Stimulated activated CD4-positive, alpha-beta T cell treated with anti-CD3 and anti-CD28 coated beads, Interleukin-2, amount 100 ng/mL, for 4 hours (primary cell): ENCODE results near the gene GORASP2.

Experiments
- DNase-seq: peaks from one replicate; pipeline ENCODE4 v3.0.0-alpha.2; 2020; ENCODE audit warnings: low read depth

The GORASP2 gene

DNA sequence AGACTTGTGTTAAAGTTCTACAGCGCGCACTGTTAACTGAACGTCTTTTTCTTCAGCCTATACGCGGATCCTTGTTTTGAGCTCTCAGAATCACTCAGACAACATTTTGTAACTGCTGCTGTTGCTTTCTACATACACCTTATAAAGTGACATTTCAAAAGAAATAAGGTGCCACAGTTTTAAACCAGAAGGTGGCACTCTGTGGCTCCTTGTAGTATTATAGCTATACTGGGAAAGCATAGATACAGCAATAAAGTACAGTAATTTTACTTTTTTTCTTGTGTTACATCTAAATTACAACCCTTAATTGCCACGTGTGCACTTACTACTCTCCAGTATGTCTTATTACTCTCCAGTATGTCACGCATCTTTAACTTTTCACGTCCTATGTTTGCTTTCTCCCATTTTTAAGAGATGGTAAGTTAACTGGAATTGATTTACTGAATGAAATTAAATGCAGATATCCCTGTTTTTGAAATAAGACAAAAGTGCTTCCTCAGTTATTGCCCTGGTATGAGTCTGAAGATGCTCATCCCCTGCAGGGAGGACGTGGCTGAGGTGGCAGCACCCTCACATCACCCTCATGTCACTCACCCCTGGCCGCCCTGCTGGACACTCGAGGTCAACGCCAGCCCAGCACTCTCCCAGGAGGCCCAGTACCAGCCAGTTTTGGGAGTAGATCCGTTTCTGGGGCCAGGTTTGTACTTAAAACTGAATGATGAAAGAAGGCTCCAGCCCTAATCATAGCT is 37.8 kb downstream of the GORASP2 start:
- DNase-seq = no peak

DNA sequence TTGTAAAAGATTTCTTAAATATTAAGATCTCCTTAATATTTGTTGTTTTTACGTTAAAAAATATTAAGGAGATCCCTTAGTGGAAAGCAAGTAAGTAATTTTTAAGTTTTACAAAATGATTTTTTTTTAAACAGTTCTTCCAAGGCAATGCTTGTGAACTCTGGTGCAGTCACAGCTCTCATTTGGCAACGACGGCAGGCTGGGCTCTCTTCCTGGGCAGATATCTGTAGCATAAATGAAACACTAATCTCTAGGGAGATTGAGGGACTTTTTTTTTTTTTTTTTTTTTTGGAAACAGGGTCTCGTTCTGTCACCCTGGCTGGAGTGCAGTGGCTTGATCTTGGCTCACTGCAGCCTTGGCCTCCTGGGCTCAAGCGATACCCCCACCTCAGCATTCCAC is 38.5 kb downstream of the GORASP2 start:
- no peak for DNase-seq

GRCh38 chr2:170968205-170969003 is 39.4 kb downstream of the GORASP2 start:
- DNase-seq = no peak

DNA sequence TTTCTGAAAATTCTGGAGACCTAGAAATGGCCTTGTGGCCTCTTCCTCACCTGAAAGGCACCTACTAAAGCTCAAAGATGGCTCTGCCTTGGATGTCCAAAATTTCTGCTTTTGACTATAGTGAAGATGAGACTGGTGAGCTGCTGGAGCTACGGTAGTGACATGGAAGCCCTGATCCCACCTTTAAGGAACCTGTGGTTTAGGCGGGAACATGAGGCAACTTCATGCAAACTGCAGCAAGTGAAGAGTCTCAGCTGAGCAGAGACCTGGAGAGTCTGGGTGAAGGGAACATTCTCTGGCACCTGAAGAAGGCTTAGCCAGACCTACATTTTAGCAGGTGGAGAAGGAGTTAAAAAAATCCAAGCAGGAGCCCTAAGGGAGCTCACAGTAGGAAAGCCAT is 40.0 kb downstream of the GORASP2 start:
- no peak for DNase-seq

DNA sequence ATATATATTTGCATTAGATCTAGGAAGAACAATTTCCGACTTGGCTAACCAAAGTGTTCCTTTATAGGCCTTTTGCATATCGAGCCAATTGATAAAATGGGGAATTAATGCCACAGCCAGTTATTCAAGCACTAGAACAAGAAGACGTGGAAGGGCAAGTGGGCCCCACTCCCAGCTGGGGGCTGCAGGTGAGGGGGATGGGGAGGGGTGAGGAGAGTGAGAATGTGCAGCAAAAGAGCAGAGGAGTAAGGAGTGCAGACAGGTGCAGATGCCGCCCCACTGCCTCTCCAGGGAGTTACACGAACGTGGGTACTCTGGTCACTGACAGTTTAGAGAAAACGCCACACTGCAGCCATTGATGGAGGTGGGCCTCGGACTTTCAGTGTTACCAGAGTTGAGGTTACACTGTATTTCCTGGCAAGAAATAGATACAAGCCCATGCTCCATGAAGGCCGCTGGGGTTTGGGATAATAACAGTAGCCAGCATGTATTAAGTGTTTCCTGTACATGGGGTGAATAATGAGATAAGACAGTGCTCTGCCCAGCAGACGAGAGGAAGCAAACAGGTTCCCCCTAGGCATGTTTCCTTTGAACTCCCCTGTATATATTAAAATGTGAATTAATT is 40.9 kb downstream of the GORASP2 start:
- no peak for DNase-seq

- no peak for DNase-seq
Measured at GRCh38 chr2:170971071-170971470, 42.0 kb downstream of the GORASP2 start.

DNA sequence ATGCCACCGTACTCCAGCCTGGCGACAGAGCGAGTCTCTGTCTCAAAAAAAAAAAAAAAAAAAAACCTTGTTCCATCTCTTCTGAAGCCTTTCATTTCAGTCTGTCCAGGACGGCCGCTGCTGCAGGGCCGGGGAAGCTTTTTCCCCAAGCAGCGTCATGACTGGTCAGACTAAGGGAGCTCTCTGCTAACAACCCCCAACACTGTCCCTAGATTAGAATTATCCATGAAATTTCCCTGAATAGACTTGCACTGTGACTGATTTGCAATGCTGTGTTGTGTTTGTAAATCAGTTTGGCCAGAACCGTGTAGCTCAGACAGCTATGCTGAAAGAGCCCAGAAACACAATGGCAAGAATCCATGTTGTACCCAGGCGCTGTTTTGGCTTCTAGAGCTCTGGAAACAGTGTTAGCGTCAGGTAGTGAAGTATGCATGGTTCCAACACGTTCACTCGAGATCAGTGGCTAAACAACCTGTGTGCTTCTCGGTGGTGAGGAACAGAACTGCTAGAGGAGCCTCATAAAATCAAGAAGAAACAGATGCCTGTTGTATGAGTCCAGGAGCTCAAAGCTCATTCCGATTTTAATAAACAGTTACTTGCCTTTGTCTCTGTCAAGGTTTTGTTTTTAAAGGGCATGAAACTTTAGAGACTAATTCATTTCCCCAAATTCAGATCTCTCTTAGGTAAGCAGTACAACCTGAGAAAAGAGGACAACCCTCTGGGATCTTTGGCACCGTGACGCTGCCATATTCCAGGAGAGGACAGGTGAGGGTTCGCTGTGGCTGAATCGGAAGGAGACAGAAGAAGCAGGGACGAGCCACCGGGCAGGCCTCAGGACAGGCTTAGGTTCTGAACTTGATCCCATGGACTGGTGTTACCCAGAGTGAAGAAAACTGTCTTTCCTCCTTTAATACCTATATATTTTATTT is 43.5 kb downstream of the GORASP2 start:
- no peak for DNase-seq

DNA sequence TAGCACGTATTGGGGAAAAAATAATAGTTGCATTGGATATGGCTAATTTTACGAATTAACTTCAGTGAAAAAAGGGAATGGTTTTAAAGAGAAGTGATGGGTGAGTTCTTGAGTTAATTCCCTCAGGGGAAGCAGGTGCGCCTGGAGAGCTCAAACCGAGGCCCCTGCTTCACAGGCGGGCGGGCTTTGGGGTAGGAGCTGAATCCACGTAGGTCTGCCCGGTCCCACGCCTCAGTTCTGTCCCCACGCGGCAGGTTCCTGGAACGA is 44.1 kb downstream of the GORASP2 start:
- DNase-seq = no peak

- DNase-seq = peak; percentile 86
Measured at GRCh38 chr2:170973492-170974303, 44.6 kb downstream of the GORASP2 start.

DNA sequence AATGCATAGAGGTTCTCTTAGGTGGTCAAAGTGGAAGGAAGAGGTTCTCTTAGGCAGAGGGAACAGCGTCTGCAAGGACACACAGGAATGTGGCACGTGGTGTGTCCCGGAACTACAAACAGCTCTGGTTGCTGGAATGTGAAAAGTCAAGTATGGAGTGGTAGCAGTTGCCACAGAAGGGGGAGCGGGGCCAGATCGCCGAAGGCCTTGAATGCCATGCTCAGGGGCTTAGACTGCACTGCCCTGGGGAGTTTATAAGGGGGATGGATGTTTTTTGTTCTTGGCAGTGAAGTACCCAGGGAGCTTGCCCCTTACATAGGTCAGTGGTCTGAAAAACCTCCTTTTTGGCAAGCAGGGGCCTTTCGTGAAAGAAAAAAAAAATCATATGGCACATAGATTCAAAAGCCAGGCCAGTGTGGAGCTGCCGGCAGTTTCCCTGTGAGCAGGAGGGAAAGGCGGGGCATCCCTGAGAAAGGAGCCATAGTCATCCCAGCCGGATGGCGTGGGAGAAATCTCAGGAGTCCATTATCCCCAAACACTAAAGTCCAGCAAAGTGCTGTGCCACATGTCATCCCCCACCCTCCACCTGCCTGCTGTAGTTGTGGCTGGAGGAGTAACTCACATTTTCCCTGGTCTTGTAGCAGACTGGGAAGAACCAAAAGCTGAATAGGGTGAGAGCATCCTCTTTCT is 45.4 kb downstream of the GORASP2 start:
- DNase-seq = no peak

- DNase-seq = no peak
Measured at GRCh38 chr2:170975127-170975942, 46.3 kb downstream of the GORASP2 start.

- DNase-seq = no peak
Measured at GRCh38 chr2:170975943-170976270, 46.9 kb downstream of the GORASP2 start.

GRCh38 chr2:170984079-170984478 is 55.0 kb downstream of the GORASP2 start:
- no peak for DNase-seq

DNA sequence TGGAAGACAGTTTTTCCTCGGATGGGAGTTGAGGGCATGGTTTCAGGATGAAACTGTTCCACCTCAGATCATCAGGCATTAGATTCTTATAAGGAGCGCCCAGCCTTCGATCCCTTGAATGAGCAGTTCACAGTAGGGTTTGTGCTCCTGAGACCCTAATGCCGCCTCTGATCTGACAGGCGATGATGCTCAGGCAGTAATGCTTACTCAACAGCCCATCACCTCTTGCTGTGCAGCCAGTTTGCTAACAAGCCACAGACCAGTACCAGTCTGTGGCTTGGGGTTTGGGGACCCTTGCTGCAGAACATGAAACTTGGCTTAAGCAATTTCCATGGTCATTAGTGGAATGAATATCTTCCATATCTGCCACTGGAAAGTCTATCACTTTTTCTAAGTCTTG is 56.4 kb downstream of the GORASP2 start:
- DNase-seq = no peak

GRCh38 chr2:170986566-170987258 is 57.7 kb downstream of the GORASP2 start:
- no peak for DNase-seq

DNA sequence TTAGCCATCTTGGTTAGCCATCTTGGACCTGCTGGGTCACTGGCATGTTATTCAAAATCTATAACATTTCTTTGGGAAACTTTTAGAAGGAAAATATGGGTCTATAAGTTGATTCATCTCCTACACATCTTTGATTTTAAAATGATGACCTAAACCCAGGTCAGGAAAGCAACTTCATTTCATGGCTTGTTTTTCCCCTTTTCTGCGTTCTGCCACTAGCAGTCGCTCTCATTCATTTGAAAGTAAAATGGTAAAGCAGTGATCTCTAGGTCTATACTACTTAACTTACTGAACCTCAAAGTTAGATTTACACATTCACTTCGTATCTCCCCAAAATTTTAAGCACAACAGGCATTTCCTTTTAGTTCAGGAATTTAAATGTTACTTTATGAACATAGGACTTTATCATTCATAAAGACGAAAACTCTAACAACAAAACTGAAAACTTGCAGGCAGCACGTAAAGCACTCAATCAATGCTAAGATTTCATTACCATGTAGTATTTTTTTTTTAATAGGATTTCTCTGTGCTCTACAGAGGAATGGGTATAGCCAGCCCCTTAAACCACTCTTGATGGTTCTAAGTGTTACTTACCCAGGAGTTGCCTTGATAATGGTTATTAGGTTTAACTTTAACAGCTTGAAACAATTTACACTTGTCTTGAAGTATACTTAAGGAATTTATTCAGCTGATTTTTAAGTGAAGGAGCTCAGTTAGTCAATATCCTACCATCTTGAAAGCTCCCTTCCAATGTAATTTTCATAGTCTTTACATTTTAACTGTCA is 62.5 kb downstream of the GORASP2 start:
- DNase-seq = no peak

DNA sequence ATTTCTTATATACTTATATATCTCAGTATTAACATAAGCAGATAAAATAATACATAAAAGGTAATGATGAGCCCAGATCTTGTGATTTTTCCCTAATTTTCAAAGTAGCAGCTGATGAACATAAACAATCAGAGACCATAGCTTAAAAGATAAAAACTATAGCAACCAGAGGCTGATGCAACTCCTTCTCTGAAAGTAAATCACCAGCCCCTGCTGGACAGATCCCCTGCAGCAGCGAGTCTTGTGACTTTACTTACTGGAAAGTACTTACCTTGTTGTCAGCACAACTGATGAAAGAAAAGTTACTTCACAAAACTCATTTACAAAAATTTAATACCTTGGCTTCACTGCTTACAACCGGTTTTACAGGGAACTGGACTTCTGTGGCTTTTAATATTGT is 67.3 kb downstream of the GORASP2 start:
- no peak for DNase-seq

DNA sequence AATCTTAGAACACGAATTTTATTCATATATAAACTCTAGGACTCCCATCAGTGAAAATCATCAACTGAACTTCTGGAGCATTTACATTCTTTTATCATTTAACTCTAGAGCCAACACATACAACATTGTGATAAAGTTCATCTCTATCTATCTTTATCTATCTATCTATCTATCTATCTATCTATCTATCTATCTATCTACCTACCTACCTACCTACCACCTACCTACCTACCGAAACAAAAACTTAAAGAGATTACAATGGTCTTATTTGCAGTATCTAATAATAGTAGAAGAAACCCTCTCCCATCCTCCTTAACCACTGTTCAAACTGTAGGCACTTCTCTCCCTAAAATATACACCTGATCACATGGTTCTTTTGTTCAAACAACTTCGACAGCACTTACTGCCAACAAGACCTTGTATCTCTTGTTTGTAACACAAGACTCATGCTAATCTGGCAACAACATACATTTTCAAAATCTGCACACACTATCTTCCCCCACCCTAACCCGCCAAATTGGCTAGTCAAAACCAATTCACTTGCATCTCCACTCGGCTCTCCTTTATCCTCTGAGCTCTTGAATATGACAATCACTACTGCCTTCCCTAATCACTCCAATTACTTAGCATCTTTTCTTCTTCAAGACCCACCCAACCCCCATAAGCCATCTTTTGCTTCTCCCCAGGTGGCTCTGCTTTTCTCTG is 69.0 kb downstream of the GORASP2 start:
- no peak for DNase-seq
